GM23248 (cell line): ENCODE measurements around the gene TMEM237.

Experiments
- EZH2 ChIP-seq: fragments of 200-600 bp; sonication (generic); IDR thresholded peaks from 2 replicates; pipeline ENCODE4 v1.6.1; 2018; ENCODE audit warnings: antibody characterized with exemption, mild to moderate bottlenecking; ENCODE audit not compliant: insufficient read depth, poor library complexity, severe bottlenecking
- EZH2phosphoT487 ChIP-seq: fragments of 200-600 bp; sonication (generic); IDR thresholded peaks from 2 replicates; pipeline ENCODE4 v1.6.1; 2018; ENCODE audit warnings: antibody characterized with exemption, moderate library complexity, mild to moderate bottlenecking, low read depth; ENCODE audit not compliant: insufficient read depth

- no peak for TF ChIP-seq EZH2phosphoT487
- no peak for TF ChIP-seq EZH2
Measured at GRCh38 chr2:201664334-201664733, 21.0 kb upstream of the TMEM237 start.
